Measurements from ENCODE around the gene LNX2. TPM values are rescaled to one million over a fixed set of nuclear protein-coding genes. Genes with fewer than 3 reads are reported as not detected.

LNX2 gene
- total RNA-seq, 2 experiments from 2014 or later = 6.8 to 9.7 TPM

- POLR2A ChIA-PET = interaction anchor here (0.6 to 0.7 kb wide), 2 partner anchors 259 to 570 kb away, joined by 3 to 4 read pairs; no protein-coding TSS in a partner anchor
- Histone ChIP-seq H2AFZ (ENCODE audit: low read length) (no peak overlapping the region), H3K36me3 (ENCODE audit: insufficient read depth, low read length) (no peaks in the 10 kb centered on the region)
These were observed 18.5 kb downstream of the LNX2 start for GRCh38 chr13:27601803-27602202.

GRCh38 chr13:27601208-27601607 lies 19.1 kb downstream of the LNX2 start:
- Histone ChIP-seq H3K79me2 (ENCODE audit: insufficient read depth, low read depth, low read length) (peaks cover 7% of the 10 kb centered on the region; the same call in 1 of the 2 replicates), H3K36me3 (ENCODE audit: insufficient read depth, low read length) (no peaks in the 10 kb centered on the region), H3K4me1 (ENCODE audit: insufficient read depth, low read length, poor library complexity, severe bottlenecking) (no peaks in the 10 kb centered on the region), H3K4me2 (ENCODE audit: low read length) (no peak overlapping the region), H3K27ac (ENCODE audit: low read depth, low read length, poor library complexity, severe bottlenecking) (no peak overlapping the region), H2AFZ (ENCODE audit: low read length) (no peak overlapping the region), H3K9me3 (ENCODE audit: low read length) (no peaks in the 10 kb centered on the region), H3K9me2 (ENCODE audit: insufficient read depth, low read length) (no peaks in the 10 kb centered on the region), H4K20me1 (ENCODE audit: insufficient read depth, low read length) (0 out of 2 replicates have a peak, but pooled peaks cover 3% of the 10 kb centered on the region), H3K4me3 (ENCODE audit: low read depth, low read length, poor library complexity, severe bottlenecking) (no peak overlapping the region)
- intact Hi-C loops (cut with micrococcal nuclease; ENCODE audit: unreplicated experiment) = no loop called here
- BruUV-seq (replicated peaks) = no TSS peak
- TF ChIP-seq EZH2phosphoT487 (IDR thresholded peaks at IDR 0.05; ENCODE audit: borderline replicate concordance, low read depth, low read length) (no peak), CTCF (conservative IDR thresholded peaks at IDR 0.05; ENCODE audit: low read length) (no peak)
- ChIA-PET CTCF (ENCODE audit: unreplicated experiment) (no interaction called here), POLR2A (no interaction called here)
- no peak for DNase-seq (ENCODE audit: low spot score)

More at GRCh38 chr13:27601803-27602202, 18.5 kb downstream of the LNX2 start:
- Histone ChIP-seq H3K4me3 (ENCODE audit: low read depth, low read length, poor library complexity, severe bottlenecking) (no peak overlapping the region), H3K4me1 (ENCODE audit: insufficient read depth, low read length, poor library complexity, severe bottlenecking) (no peaks in the 10 kb centered on the region), H4K20me1 (ENCODE audit: insufficient read depth, low read length) (0 out of 2 replicates have a peak, but pooled peaks cover 3% of the 10 kb centered on the region), H3K79me2 (ENCODE audit: insufficient read depth, low read depth, low read length) (peaks cover 7% of the 10 kb centered on the region; the same call in 1 of the 2 replicates), H3K4me2 (ENCODE audit: low read length) (no peak overlapping the region), H3K9me3 (ENCODE audit: low read length) (no peaks in the 10 kb centered on the region), H3K9me2 (ENCODE audit: insufficient read depth, low read length) (no peaks in the 10 kb centered on the region), H3K27ac (ENCODE audit: low read depth, low read length, poor library complexity, severe bottlenecking) (no peak overlapping the region)
- BruUV-seq (replicated peaks) = no TSS peak
- intact Hi-C loops (cut with micrococcal nuclease; ENCODE audit: unreplicated experiment) = no loop called here
- TF ChIP-seq CTCF (conservative IDR thresholded peaks at IDR 0.05; ENCODE audit: low read length) = no peak
- no peak for TF ChIP-seq EZH2phosphoT487 (IDR thresholded peaks at IDR 0.05; ENCODE audit: borderline replicate concordance, low read depth, low read length)
- DNase-seq (ENCODE audit: low spot score) = no peak
- CTCF ChIA-PET (ENCODE audit: unreplicated experiment) = no interaction called here

GRCh38 chr13:27600711-27601110 lies 19.6 kb downstream of the LNX2 start:
- H3K79me2 ChIP-seq (ENCODE audit: insufficient read depth, low read depth, low read length) = peaks cover 7% of the 10 kb centered on the region; the same call in 1 of the 2 replicates
- no peaks in the 10 kb centered on the region for H3K9me2 ChIP-seq (ENCODE audit: insufficient read depth, low read length)
- no TSS peak for BruUV-seq (replicated peaks)
- peaks cover 2% of the 10 kb centered on the region for H3K4me1 ChIP-seq (ENCODE audit: insufficient read depth, low read length, poor library complexity, severe bottlenecking)
- no peak overlapping the region for H2AFZ ChIP-seq (ENCODE audit: low read length)
- no peaks in the 10 kb centered on the region for H3K36me3 ChIP-seq (ENCODE audit: insufficient read depth, low read length)
- DNase-seq (ENCODE audit: low spot score) = no peak
- intact Hi-C loops (cut with micrococcal nuclease; ENCODE audit: unreplicated experiment) = no loop called here
- TF ChIP-seq CTCF (conservative IDR thresholded peaks at IDR 0.05; ENCODE audit: low read length) (no peak), EZH2phosphoT487 (IDR thresholded peaks at IDR 0.05; ENCODE audit: borderline replicate concordance, low read depth, low read length) (no peak)
- H4K20me1 ChIP-seq (ENCODE audit: insufficient read depth, low read length) = peaks cover 6% of the 10 kb centered on the region; the same call in 1 of the 2 replicates
- no peak overlapping the region for H3K4me2 ChIP-seq (ENCODE audit: low read length)
- H3K9me3 ChIP-seq (ENCODE audit: low read length) = no peaks in the 10 kb centered on the region
- ChIA-PET POLR2A (interaction anchor here (0.5 kb wide), 1 partner anchor 1226 kb away, joined by 4 read pairs; no protein-coding TSS in a partner anchor), CTCF (ENCODE audit: unreplicated experiment) (no interaction called here)
- no peak overlapping the region for H3K27ac ChIP-seq (ENCODE audit: low read depth, low read length, poor library complexity, severe bottlenecking)
- no peak overlapping the region for H3K4me3 ChIP-seq (ENCODE audit: low read depth, low read length, poor library complexity, severe bottlenecking)

All from OCI-LY7 (cell line).